PFSK-1 (cell line): ENCODE results near the gene SYNE3.

ENCODE experiments used
- POLR2AphosphoS5 ChIP-seq: IDR thresholded peaks from 2 replicates; pipeline ENCODE4 v1.6.1; 2012; ENCODE audit warnings: low read depth, mild to moderate bottlenecking, control low read depth, low read length, moderate library complexity
- TAF1 ChIP-seq: IDR thresholded peaks from 2 replicates; pipeline ENCODE4 v1.6.1; 2012; ENCODE audit warnings: low read length, control low read depth, borderline replicate concordance; ENCODE audit not compliant: insufficient read depth
- TF ChIP-seq, protein P1 (sequence below), 2 experiments: IDR thresholded peaks; 2 replicates each; pipeline versions ENCODE4 v1.6.1 to v1.8.0; 2011 to 2012; ENCODE audit warnings: low read depth in 2 of 2, low read length in 2 of 2, control low read depth in 1 of 2, inconsistent platforms in 1 of 2, mild to moderate bottlenecking in 1 of 2, moderate library complexity in 1 of 2; ENCODE audit not compliant: insufficient read depth in 1 of 2

DNA sequence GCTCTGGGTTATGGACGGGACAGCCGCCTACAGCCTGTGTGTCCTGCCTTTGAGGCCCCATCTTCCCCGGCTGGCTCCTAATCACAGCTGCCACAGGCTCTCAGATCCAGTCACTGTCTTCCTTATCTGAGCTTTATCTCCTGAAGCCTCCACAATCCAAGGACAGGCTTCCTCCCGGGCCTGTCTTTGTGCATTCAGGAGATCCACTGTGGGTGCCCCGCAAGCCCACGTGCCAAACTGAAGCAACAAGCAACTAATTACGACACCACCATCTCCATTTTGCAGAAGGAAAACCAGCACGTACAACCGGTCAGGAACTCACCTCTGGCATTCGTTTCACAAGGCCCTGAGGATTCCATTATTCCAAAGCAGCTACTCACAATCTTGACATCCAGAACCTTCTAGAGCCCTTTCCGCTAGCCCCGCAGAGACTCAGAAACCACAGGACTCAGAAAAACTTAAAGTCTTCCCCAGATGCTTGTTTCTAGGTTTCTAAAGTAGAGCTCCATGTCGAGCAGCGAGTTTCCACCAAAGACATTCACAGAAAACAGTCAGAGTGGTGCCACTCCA lies 14.0 kb downstream of the SYNE3 start:
- no peak for TF ChIP-seq POLR2AphosphoS5
- TF ChIP-seq TAF1, result no peak
- TF ChIP-seq, protein P1, sequence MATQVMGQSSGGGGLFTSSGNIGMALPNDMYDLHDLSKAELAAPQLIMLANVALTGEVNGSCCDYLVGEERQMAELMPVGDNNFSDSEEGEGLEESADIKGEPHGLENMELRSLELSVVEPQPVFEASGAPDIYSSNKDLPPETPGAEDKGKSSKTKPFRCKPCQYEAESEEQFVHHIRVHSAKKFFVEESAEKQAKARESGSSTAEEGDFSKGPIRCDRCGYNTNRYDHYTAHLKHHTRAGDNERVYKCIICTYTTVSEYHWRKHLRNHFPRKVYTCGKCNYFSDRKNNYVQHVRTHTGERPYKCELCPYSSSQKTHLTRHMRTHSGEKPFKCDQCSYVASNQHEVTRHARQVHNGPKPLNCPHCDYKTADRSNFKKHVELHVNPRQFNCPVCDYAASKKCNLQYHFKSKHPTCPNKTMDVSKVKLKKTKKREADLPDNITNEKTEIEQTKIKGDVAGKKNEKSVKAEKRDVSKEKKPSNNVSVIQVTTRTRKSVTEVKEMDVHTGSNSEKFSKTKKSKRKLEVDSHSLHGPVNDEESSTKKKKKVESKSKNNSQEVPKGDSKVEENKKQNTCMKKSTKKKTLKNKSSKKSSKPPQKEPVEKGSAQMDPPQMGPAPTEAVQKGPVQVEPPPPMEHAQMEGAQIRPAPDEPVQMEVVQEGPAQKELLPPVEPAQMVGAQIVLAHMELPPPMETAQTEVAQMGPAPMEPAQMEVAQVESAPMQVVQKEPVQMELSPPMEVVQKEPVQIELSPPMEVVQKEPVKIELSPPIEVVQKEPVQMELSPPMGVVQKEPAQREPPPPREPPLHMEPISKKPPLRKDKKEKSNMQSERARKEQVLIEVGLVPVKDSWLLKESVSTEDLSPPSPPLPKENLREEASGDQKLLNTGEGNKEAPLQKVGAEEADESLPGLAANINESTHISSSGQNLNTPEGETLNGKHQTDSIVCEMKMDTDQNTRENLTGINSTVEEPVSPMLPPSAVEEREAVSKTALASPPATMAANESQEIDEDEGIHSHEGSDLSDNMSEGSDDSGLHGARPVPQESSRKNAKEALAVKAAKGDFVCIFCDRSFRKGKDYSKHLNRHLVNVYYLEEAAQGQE (IDR thresholded peaks at IDR 0.05; ENCODE audit: insufficient read depth in 1 of 2, low read depth in 2 of 2, low read length in 2 of 2), result no peak
